Gastrocnemius medialis (tissue), 4 donors: ENCODE data around the gene CACNA1S.

ENCODE experiments used
- POLR2A ChIP-seq, 2 donors: fragments of 450-650 bp; IDR thresholded peaks; one replicate each; pipeline ENCODE4 v1.6.1; 2017; ENCODE audit warnings: antibody characterized with exemption in 2 of 2, mild to moderate bottlenecking in 2 of 2, moderate library complexity in 2 of 2
- TF ChIP-seq, protein P1 (sequence below), 5 experiments: fragments of 450-650 bp in 3 of 5; fragments of 200-600 bp in 2 of 5; sonication (generic) in 2 of 5; IDR thresholded peaks in 4 of 5; conservative IDR thresholded peaks in 1 of 5; 1 replicate in 4 of 5; 2 replicates in 1 of 5; pipeline ENCODE4 v1.5.1; 2016 to 2019; ENCODE audit warnings: antibody characterized with exemption in 5 of 5, mild to moderate bottlenecking in 3 of 5, moderate library complexity in 3 of 5

GRCh38 chr1:201016211-201016651 lies 96.0 kb downstream of the CACNA1S start:
- TF ChIP-seq, protein P1, sequence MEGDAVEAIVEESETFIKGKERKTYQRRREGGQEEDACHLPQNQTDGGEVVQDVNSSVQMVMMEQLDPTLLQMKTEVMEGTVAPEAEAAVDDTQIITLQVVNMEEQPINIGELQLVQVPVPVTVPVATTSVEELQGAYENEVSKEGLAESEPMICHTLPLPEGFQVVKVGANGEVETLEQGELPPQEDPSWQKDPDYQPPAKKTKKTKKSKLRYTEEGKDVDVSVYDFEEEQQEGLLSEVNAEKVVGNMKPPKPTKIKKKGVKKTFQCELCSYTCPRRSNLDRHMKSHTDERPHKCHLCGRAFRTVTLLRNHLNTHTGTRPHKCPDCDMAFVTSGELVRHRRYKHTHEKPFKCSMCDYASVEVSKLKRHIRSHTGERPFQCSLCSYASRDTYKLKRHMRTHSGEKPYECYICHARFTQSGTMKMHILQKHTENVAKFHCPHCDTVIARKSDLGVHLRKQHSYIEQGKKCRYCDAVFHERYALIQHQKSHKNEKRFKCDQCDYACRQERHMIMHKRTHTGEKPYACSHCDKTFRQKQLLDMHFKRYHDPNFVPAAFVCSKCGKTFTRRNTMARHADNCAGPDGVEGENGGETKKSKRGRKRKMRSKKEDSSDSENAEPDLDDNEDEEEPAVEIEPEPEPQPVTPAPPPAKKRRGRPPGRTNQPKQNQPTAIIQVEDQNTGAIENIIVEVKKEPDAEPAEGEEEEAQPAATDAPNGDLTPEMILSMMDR (IDR thresholded peaks at IDR 0.05 in 4 of 5, conservative IDR thresholded peaks at IDR 0.05 in 1 of 5), result no peak
- no peak for TF ChIP-seq POLR2A (IDR thresholded peaks at IDR 0.05)
